MM.1S (cell line): ENCODE results near the gene LBHD2.

ENCODE experiments used
- DNase-seq: peaks from one replicate; pipeline ENCODE4 v3.0.0-alpha.2; 2015
- H2AFZ ChIP-seq: fragments of 300-600 bp; sonication (generic); 2 replicates; pipeline ENCODE4 v1.6.0; 2016; ENCODE audit warnings: antibody characterized with exemption, low read length
- H3F3A ChIP-seq: fragments of 300-600 bp; sonication (generic); 2 replicates; pipeline ENCODE4 v1.6.1; 2016; ENCODE audit warnings: mild to moderate bottlenecking, antibody characterized with exemption, low read length, moderate library complexity, mixed read lengths; ENCODE audit not compliant: insufficient read depth
- H3K27ac ChIP-seq: fragments of 300-600 bp; sonication (generic); 2 replicates; pipeline ENCODE4 v1.5.1; 2016; ENCODE audit warnings: mild to moderate bottlenecking, low read length
- H3K27me3 ChIP-seq: fragments of 300-600 bp; sonication (generic); replicated peaks from 2 replicates; pipeline ENCODE4 v1.6.0; 2016; ENCODE audit warnings: low read length; ENCODE audit not compliant: insufficient read depth
- H3K36me3 ChIP-seq: fragments of 300-600 bp; sonication (generic); replicated peaks from 2 replicates; pipeline ENCODE4 v1.6.1; 2016; ENCODE audit warnings: mild to moderate bottlenecking, low read length, mixed read lengths; ENCODE audit not compliant: insufficient read depth
- H3K4me1 ChIP-seq: fragments of 300-600 bp; sonication (generic); 2 replicates; pipeline ENCODE4 v1.6.1; 2016; ENCODE audit warnings: low read length, mixed read lengths
- H3K4me2 ChIP-seq: fragments of 300-600 bp; sonication (generic); 2 replicates; pipeline ENCODE4 v1.6.0; 2016; ENCODE audit warnings: low read depth, low read length
- H3K4me3 ChIP-seq: fragments of 300-600 bp; sonication (generic); 2 replicates; pipeline ENCODE4 v1.5.1; 2016; ENCODE audit warnings: low read length, mixed read lengths
- H3K79me2 ChIP-seq: fragments of 300-600 bp; sonication (generic); 2 replicates; pipeline ENCODE4 v1.6.1; 2016; ENCODE audit warnings: mixed run types, low read length, mixed read lengths
- H3K9ac ChIP-seq: fragments of 300-600 bp; sonication (generic); 2 replicates; pipeline ENCODE4 v1.6.1; 2016; ENCODE audit warnings: low read length, mixed read lengths
- H3K9me2 ChIP-seq: fragments of 300-600 bp; sonication (generic); replicated peaks from 2 replicates; pipeline ENCODE4 v1.6.1; 2016; ENCODE audit warnings: mild to moderate bottlenecking, low read length, mixed read lengths; ENCODE audit not compliant: insufficient read depth
- H3K9me3 ChIP-seq: fragments of 300-600 bp; sonication (generic); replicated peaks from 2 replicates; pipeline ENCODE4 v1.6.1; 2016; ENCODE audit warnings: mild to moderate bottlenecking, low read length, mixed read lengths; ENCODE audit not compliant: insufficient read depth
- H4K20me1 ChIP-seq: fragments of 300-600 bp; sonication (generic); 2 replicates; pipeline ENCODE4 v1.6.1; 2016; ENCODE audit warnings: mild to moderate bottlenecking, low read length, moderate library complexity, mixed read lengths; ENCODE audit not compliant: insufficient read depth
- CTCF ChIP-seq: fragments of 300-600 bp; sonication (generic); IDR thresholded peaks from 2 replicates; pipeline ENCODE4 v1.5.1; 2016; ENCODE audit warnings: antibody characterized with exemption, low read length, mixed read lengths
- EZH2 ChIP-seq: fragments of 300-600 bp; sonication (generic); optimal IDR thresholded peaks from 2 replicates; pipeline ENCODE3; 2017; ENCODE audit warnings: low read depth, mild to moderate bottlenecking, antibody characterized with exemption, low read length, mixed read lengths
- EZH2phosphoT487 ChIP-seq: fragments of 300-600 bp; sonication (generic); IDR thresholded peaks from 2 replicates; pipeline ENCODE4 v1.6.1; 2018; ENCODE audit warnings: antibody characterized with exemption, low read length

Gene LBHD2

DNA sequence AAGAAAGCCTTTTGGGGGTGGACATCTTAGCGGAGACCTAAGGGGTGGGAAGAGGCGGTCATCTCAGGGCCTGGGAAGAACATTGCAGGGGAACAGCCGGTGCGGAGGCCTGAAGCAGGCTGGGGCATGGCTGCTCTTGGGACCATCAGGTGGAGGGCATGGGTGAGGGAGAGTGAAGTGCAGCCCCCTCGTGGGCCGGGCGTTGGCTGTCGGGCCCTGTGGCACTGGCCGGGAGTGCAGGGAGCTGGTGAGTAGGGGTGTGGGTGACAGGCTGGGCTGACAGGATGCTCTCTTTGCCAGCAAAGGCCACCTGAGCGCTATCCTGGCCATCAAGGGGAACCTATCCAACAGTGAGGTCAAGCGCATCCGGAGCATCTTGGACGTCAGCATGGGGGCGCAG, 50.9 kb downstream of the LBHD2 start:
- peaks cover 9% of the 10 kb centered on the region; the same call in 1 of the 2 replicates for H3K27me3 ChIP-seq
- no peak for DNase-seq
- TF ChIP-seq EZH2phosphoT487 (no peak), EZH2 (no peak), CTCF (no peak)
- H3K79me2 ChIP-seq, result no peaks in the 10 kb centered on the region
- no peaks in the 10 kb centered on the region for H3K9me3 ChIP-seq
- no peaks in the 10 kb centered on the region for H3F3A ChIP-seq
- no peak overlapping the region for H3K4me3 ChIP-seq
- H3K9ac ChIP-seq, result no peak overlapping the region
- H2AFZ ChIP-seq, result no peak overlapping the region
- H3K4me1 ChIP-seq, result no peaks in the 10 kb centered on the region
- H4K20me1 ChIP-seq, result no peaks in the 10 kb centered on the region
- no peak overlapping the region for H3K27ac ChIP-seq
- no peaks in the 10 kb centered on the region for H3K9me2 ChIP-seq
- H3K36me3 ChIP-seq, result no peaks in the 10 kb centered on the region
- no peak overlapping the region for H3K4me2 ChIP-seq

DNA sequence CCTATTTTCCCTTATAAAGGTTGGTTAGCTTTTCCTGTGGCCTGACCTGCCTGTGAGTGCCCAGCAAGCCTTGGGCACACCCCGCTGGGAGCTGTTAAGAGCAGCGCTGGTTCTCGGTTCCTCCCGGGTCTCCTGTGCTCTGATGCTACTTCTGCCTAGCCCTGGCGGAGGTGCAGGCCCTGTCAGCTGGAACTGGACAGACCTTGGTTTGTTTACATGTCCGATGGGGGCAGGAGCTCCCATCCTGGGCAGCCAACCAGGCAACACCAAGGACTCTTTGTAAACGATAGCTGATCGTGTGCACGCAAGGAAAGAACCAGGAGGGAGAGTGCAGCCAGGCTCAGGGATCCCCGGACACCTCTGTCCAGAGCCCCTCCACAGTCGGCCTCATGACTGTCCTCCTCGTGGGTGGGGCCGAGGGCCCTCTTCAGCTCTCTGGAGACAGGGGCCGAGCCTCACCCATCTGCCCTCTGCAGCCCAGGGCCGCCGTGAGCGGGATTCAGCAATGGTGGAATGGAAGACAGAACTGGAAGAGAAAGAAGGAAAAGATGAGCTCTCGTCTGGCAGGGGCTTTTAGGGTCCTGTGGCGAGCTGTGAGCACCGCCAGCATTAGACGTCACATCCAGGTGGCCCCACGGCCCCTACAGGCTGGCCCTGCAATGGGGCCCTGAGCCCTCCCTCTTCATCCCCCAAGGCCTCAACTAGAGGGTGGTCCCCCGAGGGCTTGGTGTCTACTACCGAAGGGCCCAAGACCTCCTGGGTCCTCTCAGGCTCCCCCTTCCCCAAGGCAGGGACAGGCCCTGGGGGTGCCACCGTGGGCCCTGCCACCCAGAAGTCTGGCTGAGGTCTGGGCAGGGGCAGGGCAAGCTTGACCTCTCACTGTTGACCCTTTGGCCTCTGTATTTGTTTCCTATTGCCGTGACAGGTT, 51.6 kb downstream of the LBHD2 start:
- no peak for DNase-seq
- H3K4me3 ChIP-seq, result no peak overlapping the region
- no peaks in the 10 kb centered on the region for H3K9me2 ChIP-seq
- TF ChIP-seq EZH2phosphoT487 (no peak), EZH2 (no peak), CTCF (no peak)
- no peaks in the 10 kb centered on the region for H3K9me3 ChIP-seq
- no peak overlapping the region for H3K27ac ChIP-seq
- H3K4me1 ChIP-seq, result no peaks in the 10 kb centered on the region
- no peaks in the 10 kb centered on the region for H3K79me2 ChIP-seq
- no peak overlapping the region for H3K4me2 ChIP-seq
- H4K20me1 ChIP-seq, result no peaks in the 10 kb centered on the region
- no peak overlapping the region for H2AFZ ChIP-seq
- H3K27me3 ChIP-seq, result peaks cover 5% of the 10 kb centered on the region; the same call in 1 of the 2 replicates
- no peak overlapping the region for H3K9ac ChIP-seq
- no peaks in the 10 kb centered on the region for H3F3A ChIP-seq
- no peaks in the 10 kb centered on the region for H3K36me3 ChIP-seq

GRCh38 chr14:103136388-103137271, 52.6 kb downstream of the LBHD2 start:
- H3F3A ChIP-seq, result no peaks in the 10 kb centered on the region
- no peaks in the 10 kb centered on the region for H3K79me2 ChIP-seq
- peaks cover 4% of the 10 kb centered on the region; the same call in 1 of the 2 replicates for H3K4me1 ChIP-seq
- no peak overlapping the region for H3K4me3 ChIP-seq
- H3K9ac ChIP-seq, result no peak overlapping the region
- H3K9me2 ChIP-seq, result no peaks in the 10 kb centered on the region
- H3K36me3 ChIP-seq, result no peaks in the 10 kb centered on the region
- H2AFZ ChIP-seq, result no peak overlapping the region
- H3K27ac ChIP-seq, result no peak overlapping the region
- peaks cover 5% of the 10 kb centered on the region; the same call in 1 of the 2 replicates for H3K27me3 ChIP-seq
- no peaks in the 10 kb centered on the region for H3K9me3 ChIP-seq
- DNase-seq, result no peak
- no peaks in the 10 kb centered on the region for H4K20me1 ChIP-seq
- no peak for TF ChIP-seq EZH2phosphoT487
- no peak overlapping the region for H3K4me2 ChIP-seq
